Measurements from ENCODE around the gene TBC1D8B.

GRCh38 chrX:106899276-106899675 is 96.8 kb downstream of the TBC1D8B start:
- TF ChIP-seq JUND (IDR thresholded peaks at IDR 0.05) (no peak), CTCF (IDR thresholded peaks at IDR 0.05) (no peak), RAD21 (IDR thresholded peaks at IDR 0.05; ENCODE audit: low read length) (no peak), FOXM1 (IDR thresholded peaks at IDR 0.05; ENCODE audit: low read depth) (no peak)
